SHP77 (cell line): Measurements from ENCODE around the gene RPS6KB2.
A peak's percentile ranks its signal among the peaks of the same experiment; 100 is the strongest.
"Not testable (repeated sequence)": the region's sequence is repeated elsewhere in the genome, so short reads cannot be mapped to it uniquely, and the experiment has no call there.

ENCODE experiments used
- DNase-seq, 2 experiments: peaks; one replicate each; lab custom pipeline; 2025; lab: John Stamatoyannopoulos, UW

The RPS6KB2 gene

DNA sequence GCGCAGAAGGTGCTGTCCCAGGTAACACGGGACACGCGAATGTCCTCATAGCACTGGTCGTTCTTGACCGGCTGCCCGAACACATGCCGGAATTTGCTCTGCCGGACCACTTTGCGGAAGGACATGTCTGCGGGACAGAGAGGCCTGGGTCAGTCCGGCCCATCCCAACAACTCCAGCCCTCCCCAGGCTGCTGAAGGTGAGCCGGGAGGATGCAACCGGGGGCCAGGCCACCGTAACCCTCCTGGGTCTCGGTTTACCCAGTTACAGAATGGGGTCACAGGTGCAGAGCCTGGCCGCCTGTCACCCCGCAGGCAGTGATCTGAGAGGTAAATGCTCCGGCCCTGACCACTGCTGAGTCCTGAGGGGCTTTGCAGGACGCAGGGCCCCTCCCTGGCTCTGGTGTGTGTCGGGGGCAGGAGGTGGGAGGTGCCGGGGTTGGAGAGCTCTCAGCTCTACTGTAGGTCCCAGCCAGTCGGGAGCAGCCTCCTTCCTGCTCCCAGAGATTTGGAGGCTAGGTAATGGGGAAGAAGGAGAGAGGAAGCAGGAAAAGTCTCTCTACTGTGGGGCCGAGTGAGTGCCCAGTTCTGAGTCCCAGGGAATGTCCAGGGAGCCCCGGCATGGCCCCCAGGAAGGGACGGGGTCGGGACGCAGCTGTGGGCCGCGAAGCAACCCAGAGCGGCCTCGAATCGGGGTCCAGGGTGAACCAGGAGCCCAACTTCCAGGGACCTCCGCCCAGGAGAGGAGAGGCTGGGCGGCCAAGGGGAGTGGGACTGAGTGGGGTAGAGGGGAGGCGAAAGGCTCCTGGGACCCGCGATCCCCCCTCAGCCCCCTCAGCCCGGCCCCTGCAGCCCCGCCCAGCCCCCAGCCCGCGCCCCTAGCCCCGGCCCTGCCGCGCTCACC lies 14.5 kb downstream of the RPS6KB2 start:
- DNase-seq = no peak

DNA sequence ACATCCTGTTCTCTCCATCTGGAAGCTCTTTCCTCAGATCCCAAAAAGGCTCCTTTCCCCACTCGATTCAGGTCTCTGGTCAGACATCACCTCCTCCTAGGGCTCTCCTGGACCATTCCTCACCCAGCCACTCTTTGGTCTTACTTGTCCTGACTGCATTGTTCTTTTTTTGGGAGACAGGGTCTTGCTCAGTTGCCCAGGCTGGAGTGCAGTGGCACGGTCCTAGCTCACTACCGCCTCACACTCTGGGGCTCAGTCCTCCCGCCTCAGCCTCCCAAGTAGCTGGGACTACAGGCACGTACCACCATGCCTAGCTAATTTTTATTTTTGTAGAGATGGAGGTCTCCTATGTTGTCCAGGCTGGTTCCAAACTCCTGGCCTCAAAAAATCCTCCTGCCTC lies 17.2 kb downstream of the RPS6KB2 start:
- DNase-seq = no peak

DNA sequence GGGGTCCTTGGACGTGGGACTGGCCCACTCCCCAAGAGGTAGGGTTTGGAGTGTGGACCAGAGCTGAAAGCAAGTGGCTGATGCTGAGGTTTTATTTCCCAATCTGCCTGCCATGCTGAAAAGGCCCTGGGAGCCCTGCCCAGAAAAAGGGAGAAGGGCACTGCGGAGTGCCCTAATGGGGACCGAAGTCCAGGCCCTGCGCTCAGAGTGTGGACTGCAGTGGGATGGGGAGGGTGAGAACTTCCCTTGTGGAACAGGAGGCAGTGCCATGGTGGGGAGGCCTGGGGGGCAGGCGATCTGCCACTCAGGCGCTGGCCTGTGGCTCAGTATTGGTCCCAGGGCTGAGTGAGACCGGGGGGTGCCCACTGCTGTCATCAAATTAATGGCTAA lies 19.9 kb downstream of the RPS6KB2 start:
- no peak for DNase-seq

DNA sequence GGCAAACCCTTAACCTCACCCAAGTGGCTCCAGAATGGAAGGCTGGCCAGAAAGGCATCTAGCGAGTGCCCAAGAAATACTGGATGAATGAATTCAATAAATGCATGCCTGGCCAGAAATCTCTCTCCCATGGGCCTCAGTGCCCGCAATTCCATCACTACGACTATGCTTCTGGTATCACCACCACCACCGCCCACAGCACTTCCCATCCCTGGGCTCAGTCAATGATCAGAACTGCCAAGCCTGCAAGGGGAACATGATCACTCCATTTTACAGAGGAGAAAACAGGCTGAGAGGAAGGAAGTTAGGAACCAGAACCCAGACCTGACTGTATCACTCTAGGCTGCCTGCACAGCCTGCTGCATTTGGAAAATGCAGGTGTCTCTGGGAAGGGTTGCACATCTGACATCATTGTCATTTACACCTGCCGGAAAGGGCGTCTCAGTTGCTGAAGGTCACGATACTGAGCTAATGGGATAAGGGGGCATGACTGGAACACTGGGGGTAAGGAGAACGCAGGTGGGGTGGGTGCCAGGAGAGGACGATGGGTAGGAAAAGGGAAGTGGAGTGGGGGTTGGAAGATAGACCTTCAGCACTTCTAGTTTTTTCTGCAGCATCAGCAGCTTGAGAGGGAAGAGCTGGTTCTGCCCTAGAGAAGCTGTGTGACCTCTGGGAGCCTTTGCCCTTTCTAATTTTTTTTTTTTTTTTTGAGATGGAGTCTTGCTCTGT lies 21.0 kb downstream of the RPS6KB2 start:
- DNase-seq = peak; percentile 88 to 93

DNA sequence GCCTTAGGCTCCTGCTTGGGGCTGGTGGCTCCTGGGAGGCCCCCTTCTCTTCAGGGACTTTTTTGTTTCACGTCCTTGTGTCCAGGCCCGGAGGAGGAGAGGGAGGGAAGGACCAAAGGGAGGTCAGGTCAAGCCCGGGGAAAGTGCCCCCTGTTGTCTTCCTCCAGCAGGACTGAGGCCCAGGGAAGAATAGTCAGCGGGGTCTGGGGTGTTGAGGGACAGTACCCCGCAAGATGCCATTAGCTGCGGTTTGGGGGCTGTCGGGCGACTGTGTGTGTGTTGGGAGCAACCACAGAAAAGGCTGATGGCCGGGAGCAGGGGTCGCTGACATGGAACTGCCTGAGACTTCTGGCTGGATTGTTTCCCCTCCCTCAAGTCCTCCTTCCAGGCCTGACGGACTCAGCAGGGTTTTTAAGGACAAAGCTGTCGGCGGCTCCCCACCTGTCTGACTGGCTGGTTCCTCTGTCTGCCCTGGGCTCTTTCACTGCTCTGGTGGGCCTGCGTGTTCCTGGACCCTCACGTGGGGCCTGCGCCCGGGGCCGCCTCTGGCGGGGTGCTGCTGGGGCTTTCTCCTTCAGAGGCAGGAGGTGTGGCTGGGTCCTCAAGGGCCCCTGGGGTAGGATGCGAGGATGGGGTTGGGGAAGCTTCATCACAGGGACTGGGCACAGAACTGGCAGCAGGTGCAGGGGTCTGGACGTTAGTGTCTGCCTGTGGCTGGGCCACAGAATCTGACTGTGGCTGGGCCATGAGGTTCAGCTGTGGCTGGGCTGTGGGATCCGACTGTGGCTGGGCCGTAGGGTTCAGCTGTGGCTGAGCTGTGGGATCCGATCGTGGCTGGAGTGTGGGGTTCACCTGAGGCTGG lies 22.7 kb downstream of the RPS6KB2 start:
- DNase-seq = no peak

DNA sequence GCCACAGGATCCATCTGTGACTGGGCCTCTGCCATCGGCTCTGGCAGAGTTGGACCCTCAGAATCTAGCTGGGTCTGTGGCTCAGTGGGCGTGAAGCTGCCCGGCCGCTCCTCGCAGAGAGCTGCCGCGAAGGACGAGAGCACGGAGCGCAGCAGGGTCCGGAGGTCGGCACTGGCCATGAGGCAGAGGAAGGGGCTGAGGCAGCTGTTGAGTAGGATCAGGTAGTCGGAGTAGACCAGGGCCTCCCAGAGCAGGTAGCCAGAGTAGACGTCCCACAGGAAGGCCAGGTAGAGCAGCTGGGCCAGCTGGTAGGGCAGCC lies 23.3 kb downstream of the RPS6KB2 start:
- no peak for DNase-seq

DNA sequence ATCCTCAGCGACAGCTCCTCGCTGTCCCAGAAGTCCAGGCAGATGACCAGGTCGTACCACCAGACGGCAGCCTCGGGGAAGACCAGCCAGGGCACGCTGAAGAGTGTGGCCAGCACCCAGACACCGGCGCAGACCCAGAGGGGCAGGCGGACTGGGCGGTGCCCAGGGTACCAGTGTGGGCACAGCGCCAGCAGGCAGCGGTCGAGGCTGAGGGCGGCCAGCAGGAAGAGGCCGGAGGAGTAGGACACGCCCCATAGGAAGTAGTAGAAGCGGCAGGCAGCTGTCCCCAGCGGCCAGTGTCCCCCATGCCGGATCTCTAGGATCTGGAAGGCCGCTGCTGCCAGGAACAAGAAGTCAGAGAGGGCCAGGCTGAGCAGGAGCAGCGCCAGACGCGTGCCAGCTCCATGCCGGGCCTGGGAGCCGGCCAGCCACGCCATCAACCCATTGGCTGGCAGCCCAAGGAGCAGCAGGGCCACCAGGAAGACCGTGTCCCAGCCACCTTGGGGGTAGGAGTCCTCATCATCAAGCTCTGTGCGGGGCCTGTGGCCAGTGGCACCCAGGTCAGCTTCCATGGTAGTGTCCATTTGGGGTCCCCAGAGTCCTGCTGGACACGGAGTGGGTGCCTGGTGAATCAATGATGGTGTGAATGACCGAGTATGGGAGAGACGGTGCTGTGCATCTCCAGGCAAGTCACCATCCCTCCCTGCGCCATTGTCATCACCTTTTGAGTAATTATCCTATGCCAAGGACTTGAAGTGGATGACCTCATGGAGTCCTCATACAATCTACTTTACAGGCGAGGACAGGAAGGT lies 24.1 kb downstream of the RPS6KB2 start, which contains the start of gene GPR152:
Gene GPR152, minus strand, starts transcription at position 589 of the 812 bp plus-strand sequence. Its CDS starts 5 bp downstream, at position 584.
- peak; percentile 78 to 92 for DNase-seq

DNA sequence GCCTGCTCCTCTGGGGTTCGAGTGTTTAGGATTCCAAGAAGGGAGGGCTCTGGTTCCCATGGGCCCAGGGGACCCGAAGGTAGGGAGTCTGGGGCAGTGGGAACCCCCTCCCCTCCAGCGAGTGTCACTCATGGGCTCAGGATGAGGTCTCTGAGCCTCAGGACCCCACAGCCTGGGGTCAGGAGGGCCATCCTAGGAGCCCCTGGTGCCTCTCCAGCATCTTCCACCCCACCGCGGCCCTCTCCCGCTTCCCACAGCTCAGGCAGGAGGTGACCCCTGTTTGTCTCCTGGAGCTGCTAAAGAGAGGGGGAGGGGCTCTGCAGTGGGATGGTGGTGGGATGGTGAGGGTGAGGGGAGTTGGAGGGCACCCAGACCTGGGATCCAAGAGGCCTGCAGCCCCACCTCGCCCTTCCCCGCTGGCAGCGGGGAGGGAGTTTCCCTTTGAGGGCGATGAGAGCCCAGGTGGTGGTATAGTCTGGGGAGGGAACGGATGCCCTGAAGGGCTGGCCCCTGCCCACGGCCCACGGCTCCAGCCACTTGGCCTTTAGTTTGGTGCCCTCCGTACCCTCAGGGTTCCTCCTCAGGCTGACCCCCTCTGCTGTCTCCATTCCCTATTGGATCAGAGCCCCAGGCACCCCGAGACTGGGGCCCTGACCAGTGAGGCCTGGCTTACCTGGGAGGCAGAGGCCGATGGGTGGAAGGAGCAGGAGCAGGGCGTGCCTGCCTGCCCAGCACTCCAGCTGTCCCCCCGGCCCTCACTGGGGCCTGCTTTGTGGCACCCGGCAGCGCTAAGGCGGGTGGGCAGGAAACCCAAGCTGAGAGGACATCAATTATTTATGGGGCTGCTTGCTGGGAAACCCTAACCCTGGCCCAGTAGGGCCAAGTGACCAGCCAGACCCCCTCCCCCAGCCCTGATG lies 25.8 kb downstream of the RPS6KB2 start:
- DNase-seq = no peak

DNA sequence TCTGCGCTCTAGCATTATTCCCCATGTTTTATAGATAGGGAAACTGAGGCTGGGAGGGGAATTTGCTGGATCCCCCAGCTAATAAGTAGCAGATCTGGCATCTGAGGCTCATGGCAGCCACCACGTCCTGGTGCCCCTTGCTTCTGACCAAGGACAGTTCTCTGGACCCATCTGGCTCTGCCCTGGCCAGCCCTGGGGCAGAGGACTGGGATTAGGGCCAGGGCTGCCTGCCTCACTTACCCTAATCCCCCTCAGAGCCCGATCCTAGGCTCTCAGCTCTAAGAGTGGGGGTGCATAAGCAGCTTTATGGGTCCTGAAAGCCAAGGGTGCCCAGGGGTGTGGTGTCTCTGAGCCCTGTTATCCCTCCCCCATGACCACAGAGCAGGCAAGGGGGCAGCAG lies 26.8 kb downstream of the RPS6KB2 start, which contains the start of gene CABP4:
Gene CABP4, plus strand, starts transcription at position 301 of the 400 bp plus-strand sequence. Its CDS starts 70 bp downstream, at position 371.
- DNase-seq = no peak

DNA sequence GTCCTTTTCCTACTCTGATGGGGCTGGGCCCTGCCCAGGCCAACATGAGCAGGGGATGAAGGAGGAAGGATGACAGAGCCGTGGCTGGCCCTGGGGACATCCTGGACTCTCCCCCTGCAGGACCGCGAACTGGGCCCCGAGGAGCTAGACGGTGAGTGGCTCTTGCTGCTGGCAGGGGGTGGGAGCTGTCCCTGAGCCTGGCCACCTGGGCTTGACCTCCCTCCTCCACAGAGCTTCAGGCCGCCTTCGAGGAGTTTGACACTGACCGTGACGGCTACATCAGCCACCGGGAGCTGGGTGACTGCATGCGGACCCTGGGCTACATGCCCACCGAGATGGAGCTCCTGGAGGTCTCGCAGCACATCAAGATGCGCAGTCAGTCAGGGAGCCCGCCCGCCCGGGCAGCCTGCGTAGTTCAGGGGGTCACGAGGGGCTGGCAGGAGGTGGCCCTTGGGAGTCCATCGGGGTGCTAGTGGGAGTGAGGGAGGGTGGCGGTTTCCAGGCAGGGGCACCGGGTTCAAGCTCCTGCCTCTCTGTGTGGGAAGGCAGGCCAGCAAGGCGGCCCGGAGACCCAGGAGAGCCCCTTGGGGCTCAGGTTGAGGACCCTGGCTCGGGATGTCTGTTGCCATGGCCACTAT lies 27.9 kb downstream of the RPS6KB2 start:
- no peak for DNase-seq

DNA sequence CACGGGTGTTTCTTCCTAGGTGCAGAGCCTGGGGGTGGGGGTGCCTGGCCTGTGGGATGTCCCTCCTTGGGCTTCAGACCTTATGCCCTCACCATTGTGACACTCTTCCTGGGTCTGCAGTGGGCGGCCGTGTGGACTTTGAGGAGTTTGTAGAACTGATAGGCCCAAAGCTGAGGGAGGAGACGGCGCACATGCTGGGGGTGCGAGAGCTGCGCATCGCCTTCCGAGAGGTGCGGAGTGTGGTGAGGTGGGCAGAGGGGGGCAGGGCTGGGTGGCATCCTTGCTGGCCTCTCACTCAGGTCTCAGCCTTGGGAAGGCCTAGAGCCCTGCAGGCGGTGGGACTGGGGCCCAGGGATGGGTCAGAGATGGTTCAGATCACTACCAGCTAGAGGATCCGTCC lies 29.2 kb downstream of the RPS6KB2 start:
- no peak for DNase-seq

DNA sequence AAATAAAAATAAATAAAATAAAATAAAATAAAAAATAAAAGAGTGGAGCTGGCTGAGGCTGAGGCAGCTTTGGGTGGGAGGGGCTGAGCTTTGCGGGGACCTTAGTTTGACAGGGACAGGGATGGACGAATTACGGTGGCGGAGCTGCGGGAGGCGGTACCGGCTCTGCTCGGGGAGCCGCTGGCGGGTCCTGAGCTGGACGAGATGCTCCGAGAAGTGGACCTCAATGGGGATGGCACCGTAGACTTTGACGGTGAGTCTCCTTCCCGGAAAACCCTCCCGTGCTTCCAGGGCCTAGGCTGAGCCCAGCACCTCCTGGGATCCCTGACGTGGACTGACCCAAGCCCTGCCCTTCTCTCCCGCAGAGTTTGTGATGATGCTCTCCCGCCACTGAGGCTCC lies 30.0 kb downstream of the RPS6KB2 start:
- no peak for DNase-seq

DNA sequence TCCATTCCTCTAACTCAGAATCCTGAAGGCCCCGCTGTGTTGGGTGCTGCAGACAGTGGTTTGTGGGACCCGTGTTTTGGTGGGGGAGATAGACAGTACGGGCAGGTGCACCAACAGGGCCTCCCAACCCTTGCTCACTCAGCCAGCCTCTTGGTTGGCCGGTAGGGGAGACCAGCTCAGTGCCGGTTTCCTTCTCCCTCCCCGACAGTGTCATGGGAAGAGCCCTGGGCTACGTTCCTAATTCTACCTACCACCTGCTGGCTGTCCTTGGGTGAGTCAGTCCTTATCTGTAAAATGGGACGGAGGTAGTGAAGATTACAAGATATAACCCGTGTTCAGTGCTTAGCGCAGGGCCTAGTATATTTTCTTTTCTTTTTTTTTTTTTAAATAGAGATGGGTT lies 34.9 kb downstream of the RPS6KB2 start:
- no peak for DNase-seq

DNA sequence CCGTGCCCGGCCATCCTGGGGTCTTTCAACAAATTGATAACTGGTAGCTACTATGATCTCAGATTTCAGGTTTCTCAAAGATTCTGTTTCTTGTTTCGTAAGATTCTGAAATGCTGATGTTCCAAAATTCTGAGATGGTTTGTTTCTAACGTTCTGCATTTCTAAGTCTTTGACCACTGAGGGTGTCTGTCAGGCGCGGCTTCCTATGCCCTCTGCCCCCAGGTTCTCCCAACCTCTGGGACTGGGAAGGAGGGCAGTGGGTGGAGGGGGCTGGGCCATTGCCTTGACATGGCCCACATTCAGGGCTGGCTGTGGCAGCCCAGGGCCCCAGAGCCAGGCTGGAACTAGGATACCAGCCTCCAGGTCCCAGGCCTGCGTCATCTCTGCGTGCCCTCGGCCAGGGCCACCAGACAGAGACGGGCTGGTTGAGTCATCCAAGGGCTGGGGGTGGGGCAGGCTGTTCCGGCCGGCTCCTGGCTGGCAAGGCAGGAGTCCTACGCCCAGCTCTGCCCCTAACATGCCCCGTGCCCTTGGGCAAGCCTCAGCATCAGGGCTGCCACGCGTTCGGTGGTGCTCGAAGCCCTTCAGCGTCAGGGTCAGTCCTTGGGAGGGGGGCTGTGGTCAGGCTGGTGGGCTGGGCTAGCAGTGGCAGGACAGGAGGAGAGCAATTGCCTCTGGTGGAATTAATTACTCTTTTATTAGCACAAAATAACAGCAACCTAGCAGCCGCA lies 35.6 kb downstream of the RPS6KB2 start:
- DNase-seq = peak; percentile 91 to 96

DNA sequence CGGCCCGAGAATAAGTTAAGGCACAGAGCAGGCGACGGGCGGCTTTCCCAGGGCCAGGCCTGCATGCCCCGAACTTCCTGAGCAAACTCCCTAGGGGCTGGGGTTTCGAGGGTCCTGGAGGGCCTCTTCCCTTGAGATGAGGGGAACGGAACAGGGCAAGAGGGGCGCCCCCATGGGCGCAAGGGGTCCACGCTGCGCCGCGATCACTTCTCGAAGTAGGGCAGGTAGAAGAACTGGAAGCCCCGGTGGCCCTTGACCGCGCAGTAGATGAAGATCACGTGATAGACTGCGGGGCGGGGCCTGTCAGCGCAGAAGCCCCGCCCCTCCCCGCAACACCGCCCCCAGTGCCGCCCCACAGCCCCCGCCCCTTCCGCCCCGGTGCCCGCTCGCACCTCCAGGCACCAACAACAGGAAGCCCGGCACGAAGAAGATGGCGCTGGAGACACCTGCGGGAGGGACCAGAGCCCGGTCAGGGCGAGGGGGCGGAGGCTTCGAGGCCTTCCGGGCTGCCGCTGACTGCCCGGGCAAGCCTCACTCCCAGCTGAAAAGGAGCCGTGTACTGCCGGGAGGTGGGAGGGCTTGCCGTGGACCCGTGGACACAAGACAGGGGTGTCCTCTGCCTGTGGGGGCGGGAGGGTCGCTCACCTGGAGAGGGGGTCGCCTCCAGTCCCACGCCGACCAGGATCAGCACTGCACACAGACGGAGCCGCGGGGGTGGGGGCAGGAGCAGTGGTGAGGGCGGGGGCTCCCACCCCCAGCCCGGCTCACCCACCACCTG lies 36.3 kb downstream of the RPS6KB2 start:
- peak; percentile 90 to 94 for DNase-seq

DNA sequence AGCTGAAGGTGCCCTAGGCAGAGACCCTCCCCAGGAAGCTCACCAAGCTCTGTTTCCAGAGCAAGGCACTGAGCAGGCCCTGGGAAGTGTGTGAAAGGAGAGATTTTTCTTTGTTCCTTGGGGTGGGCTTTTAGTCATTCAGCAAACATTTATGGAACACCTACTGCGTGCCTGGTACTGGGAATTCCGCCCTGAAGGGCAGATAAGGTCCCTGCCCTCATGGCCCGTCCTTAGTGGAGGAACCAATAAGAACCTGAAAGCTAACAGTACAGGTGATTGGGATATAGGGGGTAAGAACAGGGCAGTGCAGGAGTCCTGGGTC lies 36.9 kb downstream of the RPS6KB2 start:
- no peak for DNase-seq

DNA sequence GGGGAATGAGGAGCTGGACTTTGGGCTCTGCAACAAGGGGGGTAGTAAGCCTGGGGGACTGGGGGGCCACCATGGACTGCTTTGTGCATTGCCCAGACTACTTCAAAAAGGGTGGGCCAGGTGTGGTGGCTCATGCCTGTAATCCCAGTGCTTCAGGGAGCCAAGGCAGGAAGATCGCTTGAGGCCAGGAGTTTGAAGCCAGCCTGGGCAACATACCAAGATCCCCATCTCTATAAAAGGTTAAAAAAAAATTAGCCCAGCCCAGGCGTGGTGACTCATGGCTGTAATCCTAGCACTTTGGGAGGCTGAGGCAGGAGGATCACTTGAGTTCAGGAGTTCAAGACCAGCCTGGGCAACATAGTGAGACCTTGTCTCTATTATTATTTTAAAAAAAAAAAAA lies 37.2 kb downstream of the RPS6KB2 start:
- DNase-seq = not testable (repeated sequence)

DNA sequence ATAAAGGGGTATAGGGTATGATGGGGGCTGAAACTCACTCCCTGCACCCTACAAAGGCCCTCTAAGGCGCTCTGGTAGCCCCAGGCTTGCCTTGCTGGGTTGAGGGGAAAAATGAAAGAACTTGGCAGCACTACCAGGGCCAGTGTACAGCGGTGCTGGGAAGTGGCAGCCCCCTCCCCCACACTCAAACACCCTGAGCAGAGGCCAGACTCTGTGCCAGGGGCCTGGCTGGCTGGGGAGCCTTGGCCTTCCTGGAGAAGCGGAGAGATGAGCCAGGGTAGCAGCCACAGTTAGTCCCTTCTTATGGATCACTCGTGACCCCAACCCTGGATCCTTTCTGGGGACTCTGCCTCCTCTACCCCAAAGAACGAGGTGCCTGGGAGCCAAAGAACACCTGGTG lies 38.1 kb downstream of the RPS6KB2 start:
- DNase-seq = no peak
